Fibroblast of lung (primary cell): Measurements from ENCODE around the gene CAV3. TPM values are rescaled to one million over a fixed set of nuclear protein-coding genes. Genes with fewer than 3 reads are reported as not detected.

Source experiments
- DNase-seq, 2 donors: peaks; one replicate each; pipeline versions ENCODE4 v3.0.0 to v3.0.0-alpha.2; 2010; ENCODE audit warnings: low read depth in 2 of 2
- H2AFZ ChIP-seq: 2 replicates; pipeline ENCODE4 v1.5.1; 2012; ENCODE audit warnings: low read length, control low read depth, inconsistent platforms
- H3K27ac ChIP-seq: 2 replicates; pipeline ENCODE4 v1.5.1; 2011; ENCODE audit warnings: low read length, control low read depth; ENCODE audit not compliant: insufficient read depth
- H3K27me3 ChIP-seq: 2 replicates; pipeline ENCODE4 v1.5.1; 2011; ENCODE audit warnings: mild to moderate bottlenecking, low read length; ENCODE audit not compliant: control insufficient read depth, insufficient read depth
- H3K36me3 ChIP-seq: 2 replicates; pipeline ENCODE4 v1.5.1; 2011; ENCODE audit warnings: low read length; ENCODE audit not compliant: control insufficient read depth, insufficient read depth
- H3K4me1 ChIP-seq: 2 replicates; pipeline ENCODE4 v1.5.1; 2011; ENCODE audit warnings: low read length; ENCODE audit not compliant: control insufficient read depth, insufficient read depth; ENCODE audit errors: extremely low read depth
- H3K4me2 ChIP-seq: 2 replicates; pipeline ENCODE4 v1.5.1; 2011; ENCODE audit warnings: low read length, control low read depth; ENCODE audit not compliant: insufficient read depth; ENCODE audit errors: extremely low read depth
- H3K4me3 ChIP-seq, 4 experiments: fragments of 200-600 bp in 1 of 4; sonication (generic) in 1 of 4; replicated peaks in 1 of 4; 2 replicates each; pipeline ENCODE4 v1.5.1; 2011 to 2016; ENCODE audit warnings: low read length in 4 of 4, low read depth in 3 of 4, mild to moderate bottlenecking in 3 of 4, control low read depth in 2 of 4, inconsistent platforms in 1 of 4, mixed read lengths in 1 of 4; ENCODE audit not compliant: insufficient read depth in 1 of 4; ENCODE audit errors: control extremely low read depth in 1 of 4
- H3K79me2 ChIP-seq: 2 replicates; pipeline ENCODE4 v1.5.1; 2012; ENCODE audit warnings: mild to moderate bottlenecking, low read length, inconsistent platforms; ENCODE audit not compliant: control insufficient read depth, insufficient read depth
- H3K9ac ChIP-seq: 2 replicates; pipeline ENCODE4 v1.5.1; 2011; ENCODE audit warnings: mild to moderate bottlenecking, low read length, control low read depth; ENCODE audit not compliant: insufficient read depth
- H3K9me3 ChIP-seq: 2 replicates; pipeline ENCODE4 v1.5.1; 2012; ENCODE audit warnings: low read depth, low read length; ENCODE audit not compliant: control insufficient read depth, insufficient read depth
- H4K20me1 ChIP-seq: 2 replicates; pipeline ENCODE4 v1.5.1; 2011; ENCODE audit warnings: low read length; ENCODE audit not compliant: control insufficient read depth, insufficient read depth; ENCODE audit errors: extremely low read depth
- CTCF ChIP-seq, 2 donors: IDR thresholded peaks in 1 of 2; conservative IDR thresholded peaks in 1 of 2; 1 replicate in 1 of 2; 2 replicates in 1 of 2; pipeline ENCODE4 v1.5.1; 2011 to 2012; ENCODE audit warnings: low read length in 2 of 2, control low read depth in 1 of 2, inconsistent platforms in 1 of 2, low read depth in 1 of 2, mild to moderate bottlenecking in 1 of 2
- EZH2 ChIP-seq: IDR thresholded peaks from 2 replicates; pipeline ENCODE4 v1.5.1; 2012; ENCODE audit warnings: low read length, control low read depth, mild to moderate bottlenecking; ENCODE audit errors: missing control alignments
- polyA plus RNA-seq, 2 donors: library from polyadenylated mRNA; depleted of rRNA in 1 of 2; stranded (reverse) in 1 of 2; unstranded in 1 of 2; fragments of >200 nt; gene quantifications; 2 replicates each; pipeline ENCODE4 v1.2.1, GENCODE V29; 2011 to 2012; ENCODE audit warnings: missing spikeins in 1 of 2
- total RNA-seq: library from RNA; depleted of rRNA; stranded (reverse); fragments of >200 nt; gene quantifications from 2 replicates; pipeline ENCODE4 v1.2.1, GENCODE V29; 2014

The CAV3 gene
- total and polyA plus RNA-seq, 2 donors (not counting 1 experiment from before 2014, with no cell fraction given): not detected

GRCh38 chr3:8794247-8794646 lies 60.6 kb downstream of the CAV3 start:
- TF ChIP-seq CTCF (conservative IDR thresholded peaks at IDR 0.05 in 1 of 2, IDR thresholded peaks at IDR 0.05 in 1 of 2; ENCODE audit: low read depth in 1 of 2, low read length in 2 of 2) (no peak), EZH2 (no peak)

More at GRCh38 chr3:8794247-8794646, 60.6 kb downstream of the CAV3 start:
- no peaks in the 10 kb centered on the region for H3K4me1 ChIP-seq
- H3K9ac ChIP-seq: no peak overlapping the region
- no peaks in the 10 kb centered on the region for H3K79me2 ChIP-seq
- H3K27me3 ChIP-seq: no peaks in the 10 kb centered on the region
- H3K36me3 ChIP-seq: no peaks in the 10 kb centered on the region
- H3K4me2 ChIP-seq: no peak overlapping the region
- no peak overlapping the region for H3K27ac ChIP-seq
- no peak overlapping the region for H2AFZ ChIP-seq
- H3K9me3 ChIP-seq: no peaks in the 10 kb centered on the region
- H3K4me3 ChIP-seq: no peak overlapping the region
- no peaks in the 10 kb centered on the region for H4K20me1 ChIP-seq
- no peak for DNase-seq

Other genes with a start within 250 kb of the CAV3 start
- gene LMCD1, start 232.0 kb upstream of the CAV3 start, total RNA-seq: 40.1 and 60.1 TPM in 2 replicates
- gene LMCD1, start 232.0 kb upstream of the CAV3 start, polyA plus RNA-seq: 29.7 and 137 TPM in 2 replicates
- gene SSUH2, start 89.0 kb upstream of the CAV3 start, total RNA-seq: not detected in 2 replicates
- 0.02 TPM in 1 of 2 replicates, not detected in the other for gene SSUH2, start 89.0 kb upstream of the CAV3 start, polyA plus RNA-seq
- 0.26 and 3.6 TPM in 2 replicates for gene OXTR, start 35.8 kb downstream of the CAV3 start, total RNA-seq
- 10.4 and 47.2 TPM in 2 replicates for gene OXTR, start 35.8 kb downstream of the CAV3 start, polyA plus RNA-seq
- 5.6 and 6.1 TPM in 2 replicates for gene RAD18, start 229.7 kb downstream of the CAV3 start, total RNA-seq
- gene RAD18, start 229.7 kb downstream of the CAV3 start, polyA plus RNA-seq: 9.9 and 19.5 TPM in 2 replicates